Astrocyte (in vitro differentiated cells and primary cell): ENCODE results near the gene STMN1. TPM values are rescaled to one million over a fixed set of nuclear protein-coding genes. Genes with fewer than 3 reads are reported as not detected.

Source experiments
- DNase-seq: peaks from one replicate; pipeline ENCODE4 v3.0.0-alpha.2; 2010; ENCODE audit warnings: low read depth
- FAIRE-seq: peaks from 2 replicates; lab custom pipeline; 2011; peaks lifted over from hg19 to GRCh38; lab: Jason Lieb, UNC
- H2AFZ ChIP-seq: 2 replicates; pipeline ENCODE4 v1.6.0; 2012; ENCODE audit warnings: low read depth, low read length, inconsistent platforms
- H3K27ac ChIP-seq: 2 replicates; pipeline ENCODE4 v1.5.1; 2011; ENCODE audit warnings: low read depth, low read length, inconsistent platforms
- H3K27me3 ChIP-seq: 2 replicates; pipeline ENCODE4 v1.6.0; 2011; ENCODE audit warnings: low read length, inconsistent platforms; ENCODE audit not compliant: insufficient read depth
- H3K36me3 ChIP-seq: 2 replicates; pipeline ENCODE4 v1.5.1; 2011; ENCODE audit warnings: low read length, inconsistent platforms; ENCODE audit not compliant: insufficient read depth
- H3K4me1 ChIP-seq: 2 replicates; pipeline ENCODE4 v1.5.1; 2011; ENCODE audit warnings: low read length, inconsistent platforms; ENCODE audit not compliant: insufficient read depth
- H3K4me2 ChIP-seq: 2 replicates; pipeline ENCODE4 v1.6.0; 2012; ENCODE audit warnings: low read length, inconsistent platforms
- H3K4me3 ChIP-seq: 2 replicates; pipeline ENCODE4 v1.5.1; 2011; ENCODE audit warnings: low read depth, mild to moderate bottlenecking, low read length, inconsistent platforms; ENCODE audit not compliant: insufficient read depth
- H3K79me2 ChIP-seq: 2 replicates; pipeline ENCODE4 v1.6.0; 2012; ENCODE audit warnings: mild to moderate bottlenecking, low read length, inconsistent platforms; ENCODE audit not compliant: insufficient read depth
- H3K9ac ChIP-seq: 2 replicates; pipeline ENCODE4 v1.6.0; 2012; ENCODE audit warnings: mild to moderate bottlenecking, low read length, inconsistent platforms
- H3K9me3 ChIP-seq: 2 replicates; pipeline ENCODE4 v1.5.1; 2012; ENCODE audit warnings: low read depth, mild to moderate bottlenecking, low read length, inconsistent platforms; ENCODE audit not compliant: insufficient read depth
- H4K20me1 ChIP-seq: 2 replicates; pipeline ENCODE4 v1.6.0; 2012; ENCODE audit warnings: low read length, inconsistent platforms; ENCODE audit not compliant: insufficient read depth
- H3K27ac Mint-ChIP-seq: one replicate; pipeline ENCODE4 v1.8.0; 2021; ENCODE audit warnings: mild to moderate bottlenecking, mixed read lengths; ENCODE audit not compliant: unreplicated experiment
- H3K27me3 Mint-ChIP-seq: one replicate; pipeline ENCODE4 v1.8.0; 2021; ENCODE audit warnings: low read depth, mixed read lengths; ENCODE audit not compliant: unreplicated experiment
- H3K36me3 Mint-ChIP-seq: one replicate; pipeline ENCODE4 v1.8.0; 2021; ENCODE audit warnings: low read depth, mixed read lengths; ENCODE audit not compliant: unreplicated experiment
- H3K4me1 Mint-ChIP-seq: one replicate; pipeline ENCODE4 v1.8.0; 2021; ENCODE audit warnings: low read depth, mixed read lengths; ENCODE audit not compliant: unreplicated experiment
- H3K4me3 Mint-ChIP-seq: one replicate; pipeline ENCODE4 v1.8.0; 2021; ENCODE audit warnings: mild to moderate bottlenecking, moderate library complexity, mixed read lengths; ENCODE audit not compliant: unreplicated experiment
- H3K9me3 Mint-ChIP-seq: one replicate; pipeline ENCODE4 v1.8.0; 2021; ENCODE audit warnings: mild to moderate bottlenecking, mixed read lengths; ENCODE audit not compliant: unreplicated experiment
- CTCF ChIP-seq: IDR thresholded peaks from 2 replicates; pipeline ENCODE4 v1.5.1; 2011; ENCODE audit warnings: low read depth, mild to moderate bottlenecking, inconsistent platforms, low read length, moderate library complexity; ENCODE audit not compliant: insufficient read depth
- EZH2 ChIP-seq: IDR thresholded peaks from 2 replicates; pipeline ENCODE4 v1.6.1; 2012; ENCODE audit warnings: mild to moderate bottlenecking, low read length, inconsistent platforms; ENCODE audit not compliant: insufficient read depth
- total RNA-seq: library from RNA; stranded (reverse); gene quantifications from 2 replicates; pipeline ENCODE4 v1.2.1, GENCODE V29; 2021

The STMN1 gene
- total RNA-seq, 1 donor from 2014 or later, result 173 TPM

- peaks cover 29% of the 10 kb centered on the region for H3K79me2 ChIP-seq
- Mint-ChIP-seq H3K9me3 (no peaks in the 10 kb centered on the region), H3K27me3 (peaks cover 16% of the 10 kb centered on the region), H3K27ac (peak overlapping the region; percentile 75), H3K4me3 (peak overlapping the region; percentile 71), H3K4me1 (peaks cover 2% of the 10 kb centered on the region), H3K36me3 (no peaks in the 10 kb centered on the region)
- H4K20me1 ChIP-seq, result peaks cover 11% of the 10 kb centered on the region
- H2AFZ ChIP-seq, result peak overlapping the region; percentile 76
- TF ChIP-seq EZH2 (no peak), CTCF (no peak)
- no peaks in the 10 kb centered on the region for H3K27me3 ChIP-seq
- H3K36me3 ChIP-seq, result no peaks in the 10 kb centered on the region
- H3K4me1 ChIP-seq, result peaks cover 16% of the 10 kb centered on the region
- peak overlapping the region; percentile 81 for H3K9ac ChIP-seq
- peak overlapping the region; percentile 98 for H3K4me2 ChIP-seq
- H3K9me3 ChIP-seq, result no peaks in the 10 kb centered on the region
- peak overlapping the region; percentile 65 for H3K4me3 ChIP-seq
- no peak for DNase-seq
- no peak for FAIRE-seq
- H3K27ac ChIP-seq, result peak overlapping the region; percentile 42
These were observed 30.1 kb downstream of the STMN1 start for GRCh38 chr1:25875856-25876692.

- no peak for TF ChIP-seq CTCF
- TF ChIP-seq EZH2, result no peak
- H3K4me3 ChIP-seq, result peak within 1 kb of the TSS; percentile 65
- peaks cover 29% of the 10 kb centered on the region for H3K79me2 ChIP-seq
- H3K4me2 ChIP-seq, result peak within 1 kb of the TSS; percentile 98
- H3K27ac Mint-ChIP-seq, result peak within 1 kb of the TSS; percentile 75
- H3K4me1 Mint-ChIP-seq, result peaks cover 2% of the 10 kb centered on the region
- H3K36me3 ChIP-seq, result no peaks in the 10 kb centered on the region
- H3K4me1 ChIP-seq, result peaks cover 16% of the 10 kb centered on the region
- DNase-seq (peak; percentile 72), FAIRE-seq (no peak)
- H3K9ac ChIP-seq, result peak within 1 kb of the TSS; percentile 81
- no peaks in the 10 kb centered on the region for H3K9me3 ChIP-seq
- peaks cover 11% of the 10 kb centered on the region for H3K27me3 Mint-ChIP-seq
- peak within 1 kb of the TSS; percentile 76 for H2AFZ ChIP-seq
- H3K27ac ChIP-seq, result peak within 1 kb of the TSS; percentile 42
- H3K36me3 Mint-ChIP-seq, result no peaks in the 10 kb centered on the region
- no peaks in the 10 kb centered on the region for H3K9me3 Mint-ChIP-seq
- H4K20me1 ChIP-seq, result peaks cover 11% of the 10 kb centered on the region
- no peaks in the 10 kb centered on the region for H3K27me3 ChIP-seq
- H3K4me3 Mint-ChIP-seq, result peak within 1 kb of the TSS; percentile 89
These were observed 30.9 kb downstream of the STMN1 start, which contains the start of gene PAQR7 for GRCh38 chr1:25875154-25875855. PAQR7 (minus strand) TSS chr1:25875708; CDS start chr1:25863839, 11,869 bp downstream.
